ENCODE results near the gene VAMP4.
A peak's percentile ranks its signal among the peaks of the same experiment; 100 is the strongest.
"Not testable (repeated sequence)": the region's sequence is repeated elsewhere in the genome, so short reads cannot be mapped to it uniquely, and the experiment has no call there.

Gene VAMP4

GRCh38 chr1:171748651-171749050 is 6.8 kb upstream of the VAMP4 start:
- DNase-seq = no peak

DNA sequence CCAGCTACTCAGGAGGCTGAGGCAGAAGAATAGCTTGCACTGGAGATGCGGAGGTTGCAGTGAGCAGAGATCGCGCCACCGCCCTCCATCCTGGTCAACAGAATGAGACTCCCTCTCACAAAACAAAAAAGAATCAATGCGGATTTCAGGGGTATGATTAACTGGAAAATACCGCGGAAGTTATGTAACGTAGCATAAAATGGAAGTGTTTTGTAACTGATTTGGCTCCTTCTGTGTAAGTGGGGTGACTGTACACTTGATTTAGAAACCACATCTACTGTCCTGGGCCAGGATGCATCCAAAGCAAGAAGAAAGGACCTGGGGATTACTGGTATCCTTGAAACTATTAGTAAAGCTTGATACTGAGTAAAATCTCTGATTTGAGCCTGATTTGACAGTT is 3.1 kb upstream of the VAMP4 start:
- DNase-seq = no peak

- peak; percentile 19 for DNase-seq
These were observed 1.4 kb upstream of the VAMP4 start for GRCh38 chr1:171743081-171743870.

DNA sequence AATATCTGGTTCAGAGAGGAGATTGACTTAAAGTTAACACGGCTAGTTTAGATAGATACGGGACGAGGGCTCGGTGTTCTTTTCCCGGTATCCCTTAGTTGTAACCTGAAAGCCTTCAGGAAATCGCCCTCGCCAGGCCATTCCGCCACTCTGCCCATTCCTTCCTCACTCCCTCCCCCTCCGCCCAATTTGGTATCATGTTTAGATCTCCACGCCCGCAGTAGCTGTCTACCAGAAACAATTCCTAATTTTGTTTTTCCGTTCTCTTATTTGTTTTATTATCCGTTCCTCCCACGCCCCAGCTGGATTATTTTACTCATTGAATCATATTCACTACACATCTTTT is 685 bp upstream of the VAMP4 start:
- peak; percentile 13 for DNase-seq

- DNase-seq = peak; percentile 40
These were observed 636 bp downstream of the VAMP4 start for GRCh38 chr1:171740987-171741871.

DNA sequence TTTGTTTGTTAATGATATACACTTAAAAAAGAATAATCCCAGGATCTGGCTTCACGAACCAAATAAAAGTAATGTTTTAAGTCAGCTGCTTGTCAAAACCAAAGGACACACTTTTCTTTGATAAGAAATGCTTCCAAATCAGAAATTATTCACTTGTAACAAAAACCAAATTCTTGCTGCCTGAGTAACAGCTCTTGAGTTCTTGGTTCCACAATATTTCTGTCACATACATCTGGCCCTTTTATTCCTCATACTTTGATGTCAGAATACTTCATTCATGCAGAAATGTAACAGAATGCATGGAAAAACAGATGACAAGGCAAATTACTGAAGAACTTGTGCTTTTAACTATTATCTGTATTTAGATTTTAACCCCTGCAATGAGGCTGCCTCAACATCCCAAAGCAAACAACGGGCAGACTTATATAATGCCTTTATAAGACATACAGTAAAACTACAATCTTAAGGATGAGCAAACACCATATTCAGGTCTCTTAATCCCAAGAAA is 1.5 kb downstream of the VAMP4 start:
- no peak for DNase-seq

DNA sequence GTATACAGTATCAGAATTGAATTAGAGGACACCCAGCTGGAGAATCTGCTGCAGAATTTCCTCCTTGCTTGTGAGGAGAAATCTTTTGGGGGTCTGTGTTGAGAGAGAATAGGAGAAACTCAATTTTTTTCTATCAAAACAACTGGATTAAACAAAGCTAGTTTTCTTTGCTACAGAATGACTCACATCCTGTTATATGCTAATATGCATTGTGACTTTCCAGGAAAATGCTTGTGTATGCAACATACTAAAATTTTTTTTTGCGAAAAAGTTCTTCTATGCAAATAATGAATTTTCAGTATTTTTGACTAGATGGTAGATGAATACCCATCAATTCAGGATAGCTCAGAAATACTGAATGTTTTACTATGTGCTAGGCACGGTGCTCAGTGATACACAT is 2.2 kb downstream of the VAMP4 start:
- no peak for DNase-seq

GRCh38 chr1:171738911-171739310 is 3.0 kb downstream of the VAMP4 start:
- DNase-seq = no peak

- DNase-seq = no peak
These were observed 5.7 kb downstream of the VAMP4 start for GRCh38 chr1:171736196-171736595.

GRCh38 chr1:171730052-171730451 is 11.8 kb downstream of the VAMP4 start:
- no peak for DNase-seq

DNA sequence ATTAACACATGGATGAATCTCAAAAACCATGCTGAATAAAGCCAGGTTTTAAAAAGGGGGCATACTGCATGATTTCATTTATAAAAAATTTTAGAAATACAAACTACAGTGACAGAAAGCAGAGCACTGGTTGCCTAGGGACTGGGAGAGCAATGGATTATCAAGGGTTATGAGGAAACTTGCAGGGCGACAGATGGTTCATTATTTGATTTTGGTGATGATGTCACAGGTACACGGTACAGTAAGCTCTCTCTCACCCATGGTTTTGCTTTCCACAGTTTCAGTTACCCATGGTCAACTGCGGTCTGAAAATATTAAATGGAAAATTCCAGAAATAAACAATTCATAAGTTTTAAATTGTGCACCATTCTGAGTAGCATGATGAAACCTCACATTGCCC is 14.1 kb downstream of the VAMP4 start:
- no peak for DNase-seq

DNA sequence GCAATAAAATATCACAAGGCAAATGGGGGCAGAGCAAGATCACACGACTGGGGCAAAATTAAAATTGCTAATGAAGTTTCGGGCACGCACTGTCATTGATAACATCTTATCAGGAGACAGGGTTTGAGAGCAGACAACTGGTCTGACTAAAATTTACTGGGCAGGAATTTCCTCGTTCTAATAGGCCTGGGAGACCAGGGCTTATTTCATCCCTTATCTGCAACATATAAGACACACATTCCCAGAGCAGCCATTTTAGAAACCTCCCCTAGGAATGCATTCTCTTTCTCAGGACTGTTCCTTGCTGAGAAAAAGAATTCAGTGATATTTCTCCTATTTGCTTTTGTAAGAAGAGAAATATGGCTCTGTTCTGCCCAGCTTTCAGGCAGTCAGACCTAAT is 18.7 kb downstream of the VAMP4 start:
- DNase-seq = not testable (repeated sequence)

DNA sequence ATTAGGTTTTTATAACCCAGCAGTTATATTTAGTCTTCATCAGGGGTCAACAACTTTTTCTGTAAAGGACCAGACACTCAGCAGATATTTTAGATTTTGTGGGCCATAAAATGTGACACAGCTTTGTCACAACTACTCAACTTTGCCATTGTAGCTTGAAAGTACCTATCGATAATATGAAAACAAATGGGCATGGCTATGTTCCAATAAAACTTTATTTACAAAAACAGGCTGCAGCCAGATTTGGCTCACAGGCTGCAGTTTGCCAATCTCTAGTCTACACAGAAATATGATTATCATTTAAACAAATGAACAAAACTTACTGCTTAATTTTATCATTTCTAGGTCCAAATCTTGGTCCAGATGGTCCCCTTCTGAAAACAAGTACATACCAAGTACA is 23.0 kb downstream of the VAMP4 start:
- no peak for DNase-seq

GRCh38 chr1:171718216-171718615 is 23.6 kb downstream of the VAMP4 start:
- DNase-seq = no peak

GRCh38 chr1:171717062-171717718 is 24.7 kb downstream of the VAMP4 start:
- DNase-seq = no peak

DNA sequence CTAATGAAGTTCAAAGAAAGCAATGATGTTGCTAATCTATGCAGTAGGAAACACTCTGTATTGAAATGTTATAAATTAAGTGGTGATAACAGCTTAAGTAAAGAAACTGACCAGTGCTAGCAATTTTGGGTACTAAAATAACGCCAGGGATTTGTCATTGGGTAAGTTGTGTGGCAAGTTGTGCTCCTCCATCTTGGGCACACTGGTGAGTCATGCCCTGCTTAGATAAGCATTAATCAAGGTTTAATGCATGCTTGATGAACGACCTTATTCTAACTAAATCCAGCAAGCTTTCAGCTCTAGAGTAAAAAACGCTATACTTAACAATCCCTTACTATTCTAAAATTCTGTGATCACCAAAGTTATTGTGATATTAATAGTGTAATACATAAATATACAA is 25.2 kb downstream of the VAMP4 start:
- no peak for DNase-seq

GRCh38 chr1:171715813-171716251 is 26.0 kb downstream of the VAMP4 start:
- DNase-seq = no peak

- no peak for DNase-seq
These were observed 29.5 kb downstream of the VAMP4 start for GRCh38 chr1:171712341-171712740.

GRCh38 chr1:171711643-171712042 is 30.2 kb downstream of the VAMP4 start:
- no peak for DNase-seq

DNA sequence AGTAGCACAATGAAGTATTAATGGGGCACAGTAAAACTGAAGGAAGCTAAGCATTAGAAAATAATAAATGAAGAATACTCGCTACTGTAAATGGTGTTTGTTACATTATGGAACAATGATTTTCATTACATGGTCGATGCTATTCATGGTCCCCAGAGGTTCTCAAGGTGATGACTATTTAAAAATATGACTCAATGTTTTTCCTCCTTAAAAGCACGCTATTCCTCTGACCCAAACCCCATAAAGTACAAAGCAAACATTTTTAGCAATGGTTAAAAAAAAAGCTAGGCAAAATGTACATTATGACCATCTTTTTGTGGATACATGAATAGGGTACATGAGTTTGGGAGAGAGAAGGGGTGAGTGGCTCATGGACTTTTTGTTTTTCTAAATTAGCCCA is 34.3 kb downstream of the VAMP4 start:
- no peak for DNase-seq

GRCh38 chr1:171702598-171702997 is 39.3 kb downstream of the VAMP4 start:
- DNase-seq = no peak

DNA sequence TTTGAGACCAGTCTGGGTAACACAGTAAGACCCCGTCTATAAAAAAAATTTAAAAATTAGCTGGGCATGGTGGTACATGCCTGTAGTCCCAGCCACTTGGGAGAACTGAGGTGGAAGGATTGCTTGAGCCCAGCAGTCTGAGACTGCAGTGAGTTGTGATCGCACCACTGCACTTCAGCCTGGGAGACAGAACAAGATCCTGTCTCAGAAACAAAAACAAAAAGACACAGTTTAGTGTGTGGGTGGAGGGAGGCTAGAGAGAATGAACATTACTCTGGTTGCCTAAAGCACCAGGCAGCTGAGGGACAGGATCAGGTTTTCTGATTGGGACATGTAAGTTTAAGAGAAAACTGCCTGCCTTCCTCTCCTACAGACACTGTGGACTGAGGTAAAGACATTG is 42.3 kb downstream of the VAMP4 start:
- DNase-seq = no peak

DNA sequence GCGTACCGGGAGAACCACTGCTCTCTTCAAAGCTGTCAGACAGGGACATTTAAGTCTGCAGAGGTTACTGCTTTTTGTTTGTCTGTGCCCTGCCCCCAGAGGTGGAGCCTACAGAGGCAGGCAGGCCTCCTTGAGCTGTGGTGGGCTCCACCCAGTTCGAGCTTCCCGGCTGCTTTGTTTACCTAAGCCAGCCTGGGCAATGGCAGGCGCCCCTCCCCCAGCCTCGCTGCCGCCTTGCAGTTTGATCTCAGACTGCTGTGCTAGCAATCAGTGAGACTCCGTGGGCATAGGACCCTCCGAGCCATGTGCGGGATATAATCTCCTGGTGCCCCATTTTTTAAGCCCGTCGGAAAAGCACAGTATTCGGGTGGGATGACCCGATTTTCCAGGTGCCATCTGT is 46.1 kb downstream of the VAMP4 start:
- DNase-seq = not testable (repeated sequence)

Data from activated naive CD4-positive, alpha-beta T cell treated with anti-CD3 and anti-CD28 coated beads, Interleukin-2, amount 50 U/mL, for 16 hours (primary cell).